Sigmoid colon (tissue), 4 donors: ENCODE results near the gene RAB12.

ENCODE experiments used
- POLR2A ChIP-seq, 2 donors: fragments of 450-650 bp; IDR thresholded peaks; one replicate each; pipeline ENCODE4 v1.6.1; 2016; ENCODE audit warnings: antibody characterized with exemption in 2 of 2, mild to moderate bottlenecking in 2 of 2, moderate library complexity in 2 of 2
- POLR2AphosphoS5 ChIP-seq, 4 donors: sonication (generic); formaldehyde crosslinking; IDR thresholded peaks; one replicate each; pipeline ENCODE4 v1.6.1; 2017; ENCODE audit warnings: antibody characterized with exemption in 4 of 4

GRCh38 chr18:8643326-8643878 lies 34.2 kb downstream of the RAB12 start:
- no peak for TF ChIP-seq POLR2AphosphoS5 (IDR thresholded peaks at IDR 0.05)
- TF ChIP-seq POLR2A (IDR thresholded peaks at IDR 0.05), result no peak
